Transverse colon (tissue), 4 donors: ENCODE measurements around the gene HOXB9.

Source experiments
- EP300 ChIP-seq: sonication (generic); formaldehyde crosslinking; IDR thresholded peaks from one replicate; pipeline ENCODE4 v1.6.1; 2017; ENCODE audit warnings: antibody characterized with exemption, low read depth
- POLR2A ChIP-seq: fragments of 450-650 bp; IDR thresholded peaks from one replicate; pipeline ENCODE4 v1.6.1; 2016; ENCODE audit warnings: antibody characterized with exemption, mild to moderate bottlenecking, moderate library complexity
- POLR2AphosphoS5 ChIP-seq, 3 donors: sonication (generic); formaldehyde crosslinking; IDR thresholded peaks; one replicate each; pipeline ENCODE4 v1.6.1; 2016; ENCODE audit warnings: antibody characterized with exemption in 3 of 3
- TF ChIP-seq, protein P1 (sequence below), 5 experiments: fragments of 200-600 bp in 3 of 5; fragments of 450-650 bp in 2 of 5; sonication (generic) in 3 of 5; IDR thresholded peaks; 1 replicate in 2 of 5; 2 replicates in 3 of 5; pipeline ENCODE4 v1.5.1; 2016 to 2017; ENCODE audit warnings: antibody characterized with exemption in 5 of 5, inconsistent platforms in 3 of 5, mild to moderate bottlenecking in 2 of 5, moderate library complexity in 1 of 5

DNA sequence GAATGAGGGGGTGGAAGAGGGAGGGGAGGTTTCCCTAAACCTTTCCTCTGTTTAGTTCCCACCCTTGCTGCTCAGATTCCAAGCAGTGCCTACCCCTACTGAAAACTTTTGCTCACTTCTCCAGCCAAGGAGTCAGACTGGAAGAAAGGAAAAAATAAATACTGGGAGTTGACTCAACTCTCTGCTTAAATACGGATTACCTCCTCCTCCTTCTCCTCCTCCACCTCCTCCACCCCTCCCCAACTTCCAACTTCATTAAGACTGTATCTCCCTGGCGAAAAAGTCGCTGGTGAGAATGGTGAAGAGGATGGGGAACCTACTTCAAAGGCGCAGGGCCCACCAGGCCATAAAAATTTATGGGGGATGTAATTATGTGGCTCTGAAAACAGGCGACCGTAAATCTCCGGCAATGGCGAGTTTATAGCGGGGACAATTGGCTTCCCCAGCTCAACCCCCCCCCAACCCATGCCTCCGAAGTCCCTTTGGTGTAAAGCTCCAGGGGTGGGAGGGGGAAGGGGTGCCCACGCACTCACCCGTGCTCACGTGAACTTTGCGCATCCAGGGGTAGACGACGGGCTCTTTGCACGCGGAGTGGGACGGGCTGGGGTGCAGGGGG is 48.7 kb downstream of the HOXB9 start:
- TF ChIP-seq POLR2AphosphoS5 (IDR thresholded peaks at IDR 0.05), result peak in 1 of 3 donors; percentile 17
- no peak for TF ChIP-seq POLR2A
- TF ChIP-seq, protein P1, sequence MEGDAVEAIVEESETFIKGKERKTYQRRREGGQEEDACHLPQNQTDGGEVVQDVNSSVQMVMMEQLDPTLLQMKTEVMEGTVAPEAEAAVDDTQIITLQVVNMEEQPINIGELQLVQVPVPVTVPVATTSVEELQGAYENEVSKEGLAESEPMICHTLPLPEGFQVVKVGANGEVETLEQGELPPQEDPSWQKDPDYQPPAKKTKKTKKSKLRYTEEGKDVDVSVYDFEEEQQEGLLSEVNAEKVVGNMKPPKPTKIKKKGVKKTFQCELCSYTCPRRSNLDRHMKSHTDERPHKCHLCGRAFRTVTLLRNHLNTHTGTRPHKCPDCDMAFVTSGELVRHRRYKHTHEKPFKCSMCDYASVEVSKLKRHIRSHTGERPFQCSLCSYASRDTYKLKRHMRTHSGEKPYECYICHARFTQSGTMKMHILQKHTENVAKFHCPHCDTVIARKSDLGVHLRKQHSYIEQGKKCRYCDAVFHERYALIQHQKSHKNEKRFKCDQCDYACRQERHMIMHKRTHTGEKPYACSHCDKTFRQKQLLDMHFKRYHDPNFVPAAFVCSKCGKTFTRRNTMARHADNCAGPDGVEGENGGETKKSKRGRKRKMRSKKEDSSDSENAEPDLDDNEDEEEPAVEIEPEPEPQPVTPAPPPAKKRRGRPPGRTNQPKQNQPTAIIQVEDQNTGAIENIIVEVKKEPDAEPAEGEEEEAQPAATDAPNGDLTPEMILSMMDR (IDR thresholded peaks at IDR 0.05), result no peak
- no peak for TF ChIP-seq EP300
